ENCODE data around the gene ZBTB24. TPM values are rescaled to one million over a fixed set of nuclear protein-coding genes. Genes with fewer than 3 reads are reported as not detected.

ZBTB24 gene
- total RNA-seq, 4 donors from 2014 or later: 5.3 to 6.4 (median 5.9) TPM

- intact Hi-C loops (cut with DNase I): no loop called here
- Histone ChIP-seq H3K9me3 (no peaks in the 10 kb centered on the region), H3K27ac (replicated peaks in 1 of 4) (no peak overlapping the region), H3K4me1 (no peaks in the 10 kb centered on the region), H3K4me3 (no peak overlapping the region), H3K27me3 (no peaks in the 10 kb centered on the region), H3K36me3 (no peaks in the 10 kb centered on the region)
- DNase-seq (ENCODE audit: extremely low spot score): no peak
- TF ChIP-seq POLR2A (IDR thresholded peaks at IDR 0.05; ENCODE audit: low read depth) (no peak), EP300 (IDR thresholded peaks at IDR 0.05) (no peak), CTCF (IDR thresholded peaks at IDR 0.05) (no peak), POLR2AphosphoS5 (IDR thresholded peaks at IDR 0.05) (no peak)
- WGBS: 71% methylated on average over 1 of the region's 1 CpG
Measured at GRCh38 chr6:109510358-109510757, 27.3 kb upstream of the ZBTB24 start.

- H3K27ac ChIP-seq (replicated peaks in 1 of 4): no peak overlapping the region
- DNase-seq (ENCODE audit: extremely low spot score): peak; percentile 86
- TF ChIP-seq CTCF (IDR thresholded peaks at IDR 0.05): no peak
- TF ChIP-seq POLR2A (IDR thresholded peaks at IDR 0.05; ENCODE audit: low read depth): no peak
- TF ChIP-seq EP300 (IDR thresholded peaks at IDR 0.05): no peak
- no peak for TF ChIP-seq POLR2AphosphoS5 (IDR thresholded peaks at IDR 0.05)
Measured at GRCh38 chr6:109508166-109508860, 25.3 kb upstream of the ZBTB24 start.

GRCh38 chr6:109507490-109508072, 24.6 kb upstream of the ZBTB24 start:
- H3K27me3 ChIP-seq: no peaks in the 10 kb centered on the region
- H3K4me3 ChIP-seq: no peak overlapping the region
- WGBS: 72% methylated on average over 4 of the region's 4 CpGs
- H3K27ac ChIP-seq (replicated peaks in 1 of 4): no peak overlapping the region
- H3K36me3 ChIP-seq: no peaks in the 10 kb centered on the region
- DNase-seq (ENCODE audit: extremely low spot score): no peak
- no peaks in the 10 kb centered on the region for H3K4me1 ChIP-seq
- TF ChIP-seq POLR2AphosphoS5 (IDR thresholded peaks at IDR 0.05): no peak
- no peak for TF ChIP-seq EP300 (IDR thresholded peaks at IDR 0.05)
- no peak for TF ChIP-seq CTCF (IDR thresholded peaks at IDR 0.05)
- TF ChIP-seq POLR2A (IDR thresholded peaks at IDR 0.05; ENCODE audit: low read depth): no peak
- no peaks in the 10 kb centered on the region for H3K9me3 ChIP-seq
- intact Hi-C loops (cut with DNase I): no loop called here

More at GRCh38 chr6:109508166-109508860, 25.3 kb upstream of the ZBTB24 start:
- intact Hi-C loops (cut with DNase I): no loop called here
- Histone ChIP-seq H3K27me3 (no peaks in the 10 kb centered on the region), H3K36me3 (no peaks in the 10 kb centered on the region), H3K4me1 (no peaks in the 10 kb centered on the region), H3K4me3 (no peak overlapping the region), H3K9me3 (no peaks in the 10 kb centered on the region)
- WGBS: 85% methylated on average over 4 of the region's 4 CpGs

GRCh38 chr6:109506841-109507240, 23.8 kb upstream of the ZBTB24 start:
- Histone ChIP-seq H3K27ac (replicated peaks in 1 of 4) (no peak overlapping the region), H3K36me3 (no peaks in the 10 kb centered on the region), H3K4me1 (no peaks in the 10 kb centered on the region), H3K4me3 (no peak overlapping the region), H3K27me3 (no peaks in the 10 kb centered on the region), H3K9me3 (no peaks in the 10 kb centered on the region)
- no peak for DNase-seq (ENCODE audit: extremely low spot score)
- TF ChIP-seq POLR2A (IDR thresholded peaks at IDR 0.05; ENCODE audit: low read depth) (no peak), CTCF (IDR thresholded peaks at IDR 0.05) (no peak), POLR2AphosphoS5 (IDR thresholded peaks at IDR 0.05) (no peak), EP300 (IDR thresholded peaks at IDR 0.05) (no peak)
- WGBS: 79% methylated on average over 2 of the region's 2 CpGs
- intact Hi-C loops (cut with DNase I): no loop called here
